ENCODE measurements around the gene MUS81.

DNA sequence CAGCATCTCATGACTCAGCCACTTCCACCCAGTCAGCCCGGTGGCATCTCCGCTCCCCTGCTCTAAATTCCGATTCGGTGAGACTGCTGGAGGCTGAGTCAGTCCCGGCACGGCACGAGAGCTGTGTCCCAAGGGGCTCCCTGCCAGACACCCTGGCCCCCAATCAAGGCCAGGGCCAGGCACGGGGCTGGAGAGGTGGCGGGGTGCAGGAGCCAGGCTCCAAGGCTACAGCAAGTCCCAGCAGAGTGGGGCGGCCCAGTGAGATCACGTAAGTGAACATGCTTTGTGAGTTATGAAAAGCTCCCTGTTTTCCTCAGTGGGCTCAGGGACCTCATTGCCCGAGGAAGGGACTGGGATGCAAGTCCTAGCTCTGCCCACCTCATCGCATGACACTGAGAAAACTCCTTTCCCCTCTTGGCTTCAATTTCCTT lies 55.6 kb downstream of the MUS81 start:
- TF ChIP-seq CTCF (conservative IDR thresholded peaks at IDR 0.05; ENCODE audit: low read depth, low read length) (no peak), SMC3 (IDR thresholded peaks at IDR 0.05; ENCODE audit: low read depth, low read length) (no peak), POLR2A (IDR thresholded peaks at IDR 0.05; ENCODE audit: low read depth, low read length) (peak; percentile 75), MXI1 (IDR thresholded peaks at IDR 0.05; ENCODE audit: borderline replicate concordance, low read depth, low read length) (no peak), NFE2L2 (IDR thresholded peaks at IDR 0.05; ENCODE audit: low read depth, low read length) (peak; percentile 90), RCOR1 (IDR thresholded peaks at IDR 0.05; ENCODE audit: insufficient replicate concordance, low read length) (peak; percentile 67), RAD21 (IDR thresholded peaks at IDR 0.05; ENCODE audit: low read length) (no peak)
- TF ChIP-seq, protein P1, sequence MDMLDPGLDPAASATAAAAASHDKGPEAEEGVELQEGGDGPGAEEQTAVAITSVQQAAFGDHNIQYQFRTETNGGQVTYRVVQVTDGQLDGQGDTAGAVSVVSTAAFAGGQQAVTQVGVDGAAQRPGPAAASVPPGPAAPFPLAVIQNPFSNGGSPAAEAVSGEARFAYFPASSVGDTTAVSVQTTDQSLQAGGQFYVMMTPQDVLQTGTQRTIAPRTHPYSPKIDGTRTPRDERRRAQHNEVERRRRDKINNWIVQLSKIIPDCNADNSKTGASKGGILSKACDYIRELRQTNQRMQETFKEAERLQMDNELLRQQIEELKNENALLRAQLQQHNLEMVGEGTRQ (IDR thresholded peaks at IDR 0.05; ENCODE audit: low read depth, low read length): no peak

All from IMR-90 (cell line).